GM19455 (cell line): ENCODE results near the gene RPS19BP1.

Experiments used
- ATAC-seq: cut with Tn5 transposase; IDR thresholded peaks from one replicate; pipeline ENCODE4 v1.9.1; 2021; ENCODE audit not compliant: unreplicated experiment

Gene RPS19BP1

GRCh38 chr22:39559456-39560105 is 27.0 kb upstream of the RPS19BP1 start:
- ATAC-seq = no peak

GRCh38 chr22:39558950-39559349 is 26.4 kb upstream of the RPS19BP1 start:
- ATAC-seq = no peak

GRCh38 chr22:39558254-39558727 is 25.7 kb upstream of the RPS19BP1 start:
- ATAC-seq = no peak

- ATAC-seq = no peak
Observed at GRCh38 chr22:39556970-39557841, 24.7 kb upstream of the RPS19BP1 start.

- no peak for ATAC-seq
Observed at GRCh38 chr22:39554151-39554550, 21.6 kb upstream of the RPS19BP1 start.

GRCh38 chr22:39553429-39553828 is 20.9 kb upstream of the RPS19BP1 start:
- no peak for ATAC-seq

- ATAC-seq = no peak
Observed at GRCh38 chr22:39547587-39547947, 15.0 kb upstream of the RPS19BP1 start.

- ATAC-seq = no peak
Observed at GRCh38 chr22:39546889-39547586, 14.5 kb upstream of the RPS19BP1 start.

- ATAC-seq = no peak
Observed at GRCh38 chr22:39545386-39546365, 13.1 kb upstream of the RPS19BP1 start.

GRCh38 chr22:39543095-39543494 is 10.5 kb upstream of the RPS19BP1 start:
- no peak for ATAC-seq

GRCh38 chr22:39537975-39538374 is 5.4 kb upstream of the RPS19BP1 start:
- no peak for ATAC-seq

- ATAC-seq = no peak
Observed at GRCh38 chr22:39536711-39537110, 4.2 kb upstream of the RPS19BP1 start.

- ATAC-seq = no peak
Observed at GRCh38 chr22:39535831-39536449, 3.4 kb upstream of the RPS19BP1 start.

GRCh38 chr22:39535357-39535725 is 2.8 kb upstream of the RPS19BP1 start:
- ATAC-seq = no peak

GRCh38 chr22:39534591-39535356 is 2.2 kb upstream of the RPS19BP1 start:
- no peak for ATAC-seq

- ATAC-seq = no peak
Observed at GRCh38 chr22:39534092-39534506, 1.6 kb upstream of the RPS19BP1 start.

- no peak for ATAC-seq
Observed at GRCh38 chr22:39530692-39531331, 1.7 kb downstream of the RPS19BP1 start.

- no peak for ATAC-seq
Observed at GRCh38 chr22:39530116-39530515, 2.4 kb downstream of the RPS19BP1 start.

- ATAC-seq = no peak
Observed at GRCh38 chr22:39529487-39529851, 3.1 kb downstream of the RPS19BP1 start.
